HepG2 (cell line): ENCODE data around the gene PSMB1. TPM values are rescaled to one million over a fixed set of nuclear protein-coding genes. Genes with fewer than 3 reads are reported as not detected.

Experiments
- KLF16 ChIP-seq, 2 experiments: sonication (generic) in 1 of 2; formaldehyde crosslinking in 1 of 2; IDR thresholded peaks; 2 replicates each; pipeline versions ENCODE4 v1.6.1 to v1.8.0; 2016 to 2023; ENCODE audit warnings: missing genetic modification reagents in 2 of 2, missing compliant biosample characterization in 1 of 2
- RELA ChIP-seq: sonication (generic); formaldehyde crosslinking; IDR thresholded peaks from 2 replicates; pipeline ENCODE4 v1.4.0; 2020; ENCODE audit warnings: missing genetic modification reagents
- SMC3 ChIP-seq: IDR thresholded peaks from 2 replicates; pipeline ENCODE4 v1.6.1; 2011; ENCODE audit warnings: low read length, improper control_type of control experiment
- SP140L ChIP-seq: sonication (generic); formaldehyde crosslinking; IDR thresholded peaks from 2 replicates; pipeline ENCODE4 v1.4.0; 2020; ENCODE audit warnings: missing genetic modification reagents, borderline replicate concordance
- SP4 ChIP-seq: sonication (generic); formaldehyde crosslinking; IDR thresholded peaks from 2 replicates; pipeline ENCODE4 v1.8.1; 2023; ENCODE audit warnings: mild to moderate bottlenecking, missing genetic modification reagents
- TFDP1 ChIP-seq: IDR thresholded peaks from 2 replicates; pipeline ENCODE4 v1.6.1; 2016; ENCODE audit warnings: missing compliant biosample characterization, missing genetic modification reagents, borderline replicate concordance
- U2AF1 ChIP-seq: fragments of 200-400 bp; formaldehyde crosslinking; optimal IDR thresholded peaks from 2 replicates; pipeline ENCODE3; 2017; ENCODE audit warnings: mild to moderate bottlenecking, low read depth, low read length
- ZMYM3 ChIP-seq: sonication (generic); formaldehyde crosslinking; IDR thresholded peaks from 2 replicates; pipeline ENCODE4 v1.5.1; 2020; ENCODE audit warnings: mild to moderate bottlenecking, missing genetic modification reagents
- ZNF136 ChIP-seq: sonication (generic); formaldehyde crosslinking; IDR thresholded peaks from 2 replicates; pipeline ENCODE4 v1.8.1; 2022; ENCODE audit warnings: low read depth, mild to moderate bottlenecking, moderate library complexity, missing genetic modification reagents
- ZNF142 ChIP-seq: sonication (generic); formaldehyde crosslinking; IDR thresholded peaks from 2 replicates; pipeline ENCODE4 v1.4.0; 2020; ENCODE audit warnings: missing genetic modification reagents
- ZNF275 ChIP-seq: sonication (generic); formaldehyde crosslinking; IDR thresholded peaks from 2 replicates; pipeline ENCODE4 v1.8.0; 2022; ENCODE audit warnings: missing genetic modification reagents, mild to moderate bottlenecking, inconsistent platforms, borderline replicate concordance
- ZNF329 ChIP-seq: sonication (generic); formaldehyde crosslinking; IDR thresholded peaks from 2 replicates; pipeline ENCODE4 v1.9.0; 2021; ENCODE audit warnings: low read depth, mild to moderate bottlenecking, missing genetic modification reagents
- ZNF547 ChIP-seq: sonication (generic); formaldehyde crosslinking; IDR thresholded peaks from 2 replicates; pipeline ENCODE4 v1.5.1; 2020; ENCODE audit warnings: mild to moderate bottlenecking, missing genetic modification reagents
- ZNF550 ChIP-seq: sonication (generic); formaldehyde crosslinking; IDR thresholded peaks from 2 replicates; pipeline ENCODE4 v1.4.0; 2020; ENCODE audit warnings: mild to moderate bottlenecking, missing genetic modification reagents, borderline replicate concordance
- polyA plus RNA-seq, 8 experiments: library from polyadenylated mRNA; depleted of rRNA in 3 of 8; stranded (reverse) in 7 of 8; unstranded in 1 of 8; fragments of >200 nt; fragmentation: Illumina TruSeq in 4 of 8; extraction: Trizol in 4 of 8; gene quantifications; 2 replicates each; pipeline versions ENCODE4 v1.2.1 to v1.2.3, GENCODE V29; 2011 to 2016; ENCODE audit warnings: low read depth in 4 of 8, missing spikeins in 1 of 8, mixed read lengths in 1 of 8; ENCODE audit not compliant: insufficient read depth in 1 of 8
- total RNA-seq, 5 experiments: library from RNA; depleted of rRNA; stranded (reverse); fragments of >200 nt; fragmentation: Illumina TruSeq; extraction: Trizol; gene quantifications; 2 replicates each; pipeline ENCODE4 v1.2.3, GENCODE V29; 2016; ENCODE audit warnings: low read depth in 1 of 5
- TF ChIP-seq, protein P1 (sequence below): sonication (generic); formaldehyde crosslinking; IDR thresholded peaks from 2 replicates; pipeline ENCODE4 v1.4.0; 2020; ENCODE audit warnings: missing genetic modification reagents

Gene PSMB1
- total and polyA plus RNA-seq, 2 of the 13 experiments (the other 11 are each of a cell fraction or from before 2014, with no cell fraction given): 528 to 592 TPM

DNA sequence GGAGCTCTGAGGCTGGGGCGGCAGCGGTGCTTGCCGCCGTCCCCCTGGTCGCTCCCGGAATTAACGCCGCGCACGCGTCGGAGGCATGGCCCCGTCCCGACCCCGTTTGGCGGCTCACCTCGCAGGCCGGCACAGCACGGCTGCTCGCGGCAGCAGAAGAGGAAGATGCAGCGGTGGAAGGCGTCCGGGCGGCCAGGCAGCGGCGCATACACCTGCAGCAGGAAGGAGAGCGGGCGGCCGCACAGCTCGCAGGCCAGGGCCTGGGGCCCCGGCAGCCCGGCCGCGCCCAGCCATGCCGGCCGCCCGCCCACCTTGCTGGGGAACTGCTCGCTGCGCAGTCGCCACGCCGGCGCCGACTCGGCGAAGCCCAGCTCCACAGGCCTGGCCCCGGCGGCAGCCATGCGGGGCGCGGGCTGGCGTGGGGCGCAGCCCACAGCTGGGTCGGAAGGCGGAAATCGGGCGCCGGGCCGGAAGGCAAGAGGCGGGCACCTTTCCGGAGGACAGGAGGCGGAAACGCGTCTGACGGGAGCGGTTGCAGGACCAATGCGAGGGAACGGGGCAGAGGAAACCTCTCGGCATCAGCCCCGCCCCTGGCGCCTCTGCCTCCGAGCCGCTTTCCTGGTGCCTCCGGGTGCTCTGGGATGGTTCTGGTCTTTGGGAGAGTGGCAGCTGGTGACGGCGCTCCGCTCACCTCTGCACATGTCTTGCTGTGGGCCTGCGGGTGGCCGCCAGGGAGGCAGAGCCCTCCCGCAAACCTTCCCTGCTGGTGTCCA is 31.3 kb upstream of the PSMB1 start, which contains the start of gene PDCD2 (continued):
- TF ChIP-seq ZNF142 (no peak; the same call in 1 of the 2 replicates), RELA (CRISPR knock-in tag) (peak; percentile 1; the same call in 1 of the 2 replicates), ZNF275 (no peak; the same call in 1 of the 2 replicates), KLF16 (CRISPR knock-in tag; IDR thresholded peaks at IDR 0.05) (peak in 1 of 2 experiments; percentile 16; a peak in 1 of 4 replicates), ZMYM3 (CRISPR knock-in tag) (no peak; the same call in 1 of the 2 replicates), ZNF550 (CRISPR knock-in tag) (no peak), U2AF1 (peak; percentile 42), TFDP1 (CRISPR knock-in tag) (peak; percentile 71; the same call in 1 of the 2 replicates), SP140L (no peak), SP4 (CRISPR knock-in tag) (peak; percentile 79; the same call in 1 of the 2 replicates), ZNF329 (peak; percentile 54; the same call in 1 of the 2 replicates), ZNF136 (CRISPR knock-in tag) (peak; percentile 60; the same call in 1 of the 2 replicates), SMC3 (no peak), ZNF547 (peak; percentile 76)
- TF ChIP-seq, protein P1, sequence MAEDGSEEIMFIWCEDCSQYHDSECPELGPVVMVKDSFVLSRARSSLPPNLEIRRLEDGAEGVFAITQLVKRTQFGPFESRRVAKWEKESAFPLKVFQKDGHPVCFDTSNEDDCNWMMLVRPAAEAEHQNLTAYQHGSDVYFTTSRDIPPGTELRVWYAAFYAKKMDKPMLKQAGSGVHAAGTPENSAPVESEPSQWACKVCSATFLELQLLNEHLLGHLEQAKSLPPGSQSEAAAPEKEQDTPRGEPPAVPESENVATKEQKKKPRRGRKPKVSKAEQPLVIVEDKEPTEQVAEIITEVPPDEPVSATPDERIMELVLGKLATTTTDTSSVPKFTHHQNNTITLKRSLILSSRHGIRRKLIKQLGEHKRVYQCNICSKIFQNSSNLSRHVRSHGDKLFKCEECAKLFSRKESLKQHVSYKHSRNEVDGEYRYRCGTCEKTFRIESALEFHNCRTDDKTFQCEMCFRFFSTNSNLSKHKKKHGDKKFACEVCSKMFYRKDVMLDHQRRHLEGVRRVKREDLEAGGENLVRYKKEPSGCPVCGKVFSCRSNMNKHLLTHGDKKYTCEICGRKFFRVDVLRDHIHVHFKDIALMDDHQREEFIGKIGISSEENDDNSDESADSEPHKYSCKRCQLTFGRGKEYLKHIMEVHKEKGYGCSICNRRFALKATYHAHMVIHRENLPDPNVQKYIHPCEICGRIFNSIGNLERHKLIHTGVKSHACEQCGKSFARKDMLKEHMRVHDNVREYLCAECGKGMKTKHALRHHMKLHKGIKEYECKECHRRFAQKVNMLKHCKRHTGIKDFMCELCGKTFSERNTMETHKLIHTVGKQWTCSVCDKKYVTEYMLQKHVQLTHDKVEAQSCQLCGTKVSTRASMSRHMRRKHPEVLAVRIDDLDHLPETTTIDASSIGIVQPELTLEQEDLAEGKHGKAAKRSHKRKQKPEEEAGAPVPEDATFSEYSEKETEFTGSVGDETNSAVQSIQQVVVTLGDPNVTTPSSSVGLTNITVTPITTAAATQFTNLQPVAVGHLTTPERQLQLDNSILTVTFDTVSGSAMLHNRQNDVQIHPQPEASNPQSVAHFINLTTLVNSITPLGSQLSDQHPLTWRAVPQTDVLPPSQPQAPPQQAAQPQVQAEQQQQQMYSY (CRISPR knock-in tag): peak; percentile 50
